ENCODE measurements around the gene UBE4B. TPM values are rescaled to one million over a fixed set of nuclear protein-coding genes. Genes with fewer than 3 reads are reported as not detected.
A peak's percentile ranks its signal among the peaks of the same experiment; 100 is the strongest.

The UBE4B gene
- total RNA-seq, 1 donor: 73.1 TPM

DNA sequence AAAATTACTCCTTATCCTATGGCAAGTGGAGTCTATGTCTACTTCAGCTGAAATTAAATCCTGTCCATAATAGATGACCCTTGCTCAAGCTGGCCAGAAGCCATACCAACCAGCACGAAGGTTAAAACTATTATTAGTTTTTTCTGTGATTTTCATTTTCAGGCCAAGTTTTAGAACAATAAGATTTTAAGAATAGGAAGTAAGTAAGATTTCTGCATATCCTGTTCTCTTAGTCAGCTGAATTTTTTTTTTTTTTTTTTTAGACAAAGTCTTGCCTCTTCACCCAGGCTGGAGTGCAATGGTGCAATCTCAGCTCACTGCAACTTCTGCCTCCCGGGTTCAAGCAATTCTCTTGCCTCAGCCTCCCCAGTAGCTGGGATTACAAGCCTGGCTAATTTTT is 41.8 kb upstream of the UBE4B start:
- Histone ChIP-seq H2AFZ (ENCODE audit: low read length) (no peak overlapping the region), H3K36me3 (ENCODE audit: insufficient read depth, low read length) (no peaks in the 10 kb centered on the region), H3K79me2 (ENCODE audit: insufficient read depth, low read length) (no peaks in the 10 kb centered on the region), H3K4me2 (ENCODE audit: insufficient read depth, low read length) (no peak overlapping the region), H3K4me3 (ENCODE audit: insufficient read depth, low read length) (no peak overlapping the region), H4K20me1 (ENCODE audit: insufficient read depth, low read length) (no peaks in the 10 kb centered on the region), H3K9me3 (ENCODE audit: low read depth, low read length) (no peaks in the 10 kb centered on the region), H3K27me3 (ENCODE audit: insufficient read depth, low read length) (no peaks in the 10 kb centered on the region), H3K27ac (ENCODE audit: low read depth, low read length) (no peak overlapping the region), H3K4me1 (ENCODE audit: insufficient read depth, low read length) (no peaks in the 10 kb centered on the region)
- DNase-seq (ENCODE audit: insufficient read length, low spot score, missing footprints): no peak
- TF ChIP-seq, protein P1, sequence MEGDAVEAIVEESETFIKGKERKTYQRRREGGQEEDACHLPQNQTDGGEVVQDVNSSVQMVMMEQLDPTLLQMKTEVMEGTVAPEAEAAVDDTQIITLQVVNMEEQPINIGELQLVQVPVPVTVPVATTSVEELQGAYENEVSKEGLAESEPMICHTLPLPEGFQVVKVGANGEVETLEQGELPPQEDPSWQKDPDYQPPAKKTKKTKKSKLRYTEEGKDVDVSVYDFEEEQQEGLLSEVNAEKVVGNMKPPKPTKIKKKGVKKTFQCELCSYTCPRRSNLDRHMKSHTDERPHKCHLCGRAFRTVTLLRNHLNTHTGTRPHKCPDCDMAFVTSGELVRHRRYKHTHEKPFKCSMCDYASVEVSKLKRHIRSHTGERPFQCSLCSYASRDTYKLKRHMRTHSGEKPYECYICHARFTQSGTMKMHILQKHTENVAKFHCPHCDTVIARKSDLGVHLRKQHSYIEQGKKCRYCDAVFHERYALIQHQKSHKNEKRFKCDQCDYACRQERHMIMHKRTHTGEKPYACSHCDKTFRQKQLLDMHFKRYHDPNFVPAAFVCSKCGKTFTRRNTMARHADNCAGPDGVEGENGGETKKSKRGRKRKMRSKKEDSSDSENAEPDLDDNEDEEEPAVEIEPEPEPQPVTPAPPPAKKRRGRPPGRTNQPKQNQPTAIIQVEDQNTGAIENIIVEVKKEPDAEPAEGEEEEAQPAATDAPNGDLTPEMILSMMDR (IDR thresholded peaks at IDR 0.05; ENCODE audit: extremely low read depth, low read depth, low read length): no peak

DNA sequence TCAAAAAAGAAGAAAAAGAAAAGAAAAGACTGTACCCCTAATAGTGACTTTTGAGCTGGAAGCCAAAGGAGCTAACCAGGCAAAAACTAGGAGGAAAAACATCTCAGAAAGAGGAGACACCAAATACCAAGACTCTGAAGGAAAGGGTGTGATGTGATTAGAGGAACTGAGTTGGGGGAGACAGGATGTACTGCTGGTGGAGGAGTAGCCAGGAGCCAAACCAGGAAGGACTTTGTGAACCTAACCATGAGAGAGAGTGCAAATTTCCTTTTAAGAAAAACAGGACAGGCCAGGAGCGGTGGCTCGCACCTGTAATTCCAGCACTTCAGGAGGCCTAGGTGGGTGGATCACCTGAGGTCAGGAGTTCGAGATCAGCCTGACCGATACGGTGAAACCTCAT is 39.8 kb upstream of the UBE4B start:
- no peak overlapping the region for H2AFZ ChIP-seq (ENCODE audit: low read length)
- H3K4me2 ChIP-seq (ENCODE audit: insufficient read depth, low read length): no peak overlapping the region
- H4K20me1 ChIP-seq (ENCODE audit: insufficient read depth, low read length): no peaks in the 10 kb centered on the region
- no peaks in the 10 kb centered on the region for H3K9me3 ChIP-seq (ENCODE audit: low read depth, low read length)
- DNase-seq (ENCODE audit: insufficient read length, low spot score, missing footprints): no peak
- H3K4me1 ChIP-seq (ENCODE audit: insufficient read depth, low read length): no peaks in the 10 kb centered on the region
- H3K36me3 ChIP-seq (ENCODE audit: insufficient read depth, low read length): no peaks in the 10 kb centered on the region
- peaks cover 14% of the 10 kb centered on the region for H3K27me3 ChIP-seq (ENCODE audit: insufficient read depth, low read length)
- H3K79me2 ChIP-seq (ENCODE audit: insufficient read depth, low read length): no peaks in the 10 kb centered on the region
- TF ChIP-seq, protein P1 (IDR thresholded peaks at IDR 0.05; ENCODE audit: extremely low read depth, low read depth, low read length): no peak
- H3K4me3 ChIP-seq (ENCODE audit: insufficient read depth, low read length): no peak overlapping the region
- no peak overlapping the region for H3K27ac ChIP-seq (ENCODE audit: low read depth, low read length)

DNA sequence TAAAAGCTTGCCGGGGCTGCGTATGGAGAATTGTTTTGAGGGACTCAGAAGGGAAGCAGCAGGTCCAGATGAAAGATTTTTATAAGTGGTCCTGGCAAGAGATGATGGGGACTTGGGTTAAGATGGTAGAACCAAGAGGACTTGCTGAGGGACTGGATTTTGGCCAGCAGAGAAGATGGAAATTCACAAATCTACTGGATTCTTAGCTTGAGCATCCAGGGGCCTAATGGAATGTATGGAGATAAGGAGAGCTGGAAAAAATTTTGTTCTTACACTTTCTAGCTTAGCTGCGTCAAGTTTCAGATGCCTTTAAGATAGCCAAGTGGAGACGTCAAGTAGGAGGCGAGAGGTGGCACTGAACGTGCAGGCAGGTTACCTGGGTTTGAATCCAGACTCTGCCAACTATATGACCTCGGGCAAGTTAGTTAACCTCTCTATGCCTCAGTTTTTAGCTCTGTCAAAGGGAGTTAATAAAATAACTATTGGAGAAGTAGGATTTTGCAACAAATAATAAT is 39.1 kb upstream of the UBE4B start:
- Histone ChIP-seq H2AFZ (ENCODE audit: low read length) (no peak overlapping the region), H3K36me3 (ENCODE audit: insufficient read depth, low read length) (no peaks in the 10 kb centered on the region), H3K27ac (ENCODE audit: low read depth, low read length) (no peak overlapping the region), H3K4me3 (ENCODE audit: insufficient read depth, low read length) (no peak overlapping the region), H3K9me3 (ENCODE audit: low read depth, low read length) (no peaks in the 10 kb centered on the region), H3K4me2 (ENCODE audit: insufficient read depth, low read length) (no peak overlapping the region), H3K27me3 (ENCODE audit: insufficient read depth, low read length) (peaks cover 21% of the 10 kb centered on the region), H3K79me2 (ENCODE audit: insufficient read depth, low read length) (no peaks in the 10 kb centered on the region), H3K4me1 (ENCODE audit: insufficient read depth, low read length) (no peaks in the 10 kb centered on the region), H4K20me1 (ENCODE audit: insufficient read depth, low read length) (no peaks in the 10 kb centered on the region)
- no peak for DNase-seq (ENCODE audit: insufficient read length, low spot score, missing footprints)
- TF ChIP-seq, protein P1 (IDR thresholded peaks at IDR 0.05; ENCODE audit: extremely low read depth, low read depth, low read length): no peak

DNA sequence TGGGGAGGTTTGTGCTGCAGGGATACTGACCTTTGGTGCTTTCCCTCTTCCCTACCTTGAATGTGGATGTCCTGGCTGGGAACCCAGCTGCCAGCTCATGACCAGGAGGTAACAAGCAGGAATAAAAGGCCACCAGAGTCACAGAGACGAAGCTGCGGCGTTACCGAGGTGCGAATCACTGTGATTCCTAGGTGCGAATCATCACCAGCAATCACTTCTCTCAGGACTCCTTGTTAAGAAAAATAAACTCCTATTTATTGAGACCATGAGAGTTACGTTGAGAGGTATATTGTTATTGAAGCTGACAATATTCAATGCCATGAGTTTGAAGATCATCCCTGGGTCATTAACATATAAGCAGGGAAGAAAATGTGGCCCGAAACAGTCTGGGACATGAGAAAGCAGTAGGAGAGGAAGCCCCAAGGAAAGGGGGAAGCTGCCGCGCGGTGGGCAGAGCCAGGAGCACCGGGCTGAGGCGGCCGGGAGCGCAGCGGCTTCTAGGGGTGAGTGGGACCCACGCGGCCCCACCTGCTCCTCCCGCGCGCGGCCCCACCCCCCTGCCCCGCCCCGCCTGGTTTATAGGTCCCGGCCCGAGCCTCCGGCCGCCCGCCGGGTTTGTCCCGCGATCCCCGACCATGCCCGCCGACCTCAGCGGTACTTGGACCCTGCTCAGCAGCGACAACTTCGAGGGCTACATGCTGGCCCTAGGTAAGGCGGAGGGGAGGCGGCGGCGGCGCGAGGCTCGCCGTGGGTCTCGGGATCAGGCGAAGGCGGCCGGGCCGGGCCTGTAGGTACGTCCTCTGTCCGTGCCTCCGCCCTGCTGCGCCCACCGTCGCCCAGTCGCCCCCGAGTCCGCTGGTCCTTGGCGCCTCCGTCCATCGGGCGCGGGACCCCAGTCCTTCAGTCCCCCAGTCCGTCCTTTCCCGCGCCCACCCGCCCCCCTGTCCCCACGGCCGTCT is 35.9 kb upstream of the UBE4B start, which contains the start of gene RBP7:
TSS of gene RBP7 (plus strand) at position 605 of the 959 bp plus-strand sequence. CDS start at position 636, 31 bp downstream.
- no peaks in the 10 kb centered on the region for H3K4me1 ChIP-seq (ENCODE audit: insufficient read depth, low read length)
- peak within 1 kb of the TSS; percentile 69 for H3K4me2 ChIP-seq (ENCODE audit: insufficient read depth, low read length)

More for the DNA sequence above, 35.9 kb upstream of the UBE4B start, which contains the start of gene RBP7:
- no peak within 1 kb of the TSS for H3K27ac ChIP-seq (ENCODE audit: low read depth, low read length)
- no peak within 1 kb of the TSS for H2AFZ ChIP-seq (ENCODE audit: low read length)
- no peaks in the 10 kb centered on the region for H3K36me3 ChIP-seq (ENCODE audit: insufficient read depth, low read length)
- DNase-seq (ENCODE audit: insufficient read length, low spot score, missing footprints): peak; percentile 69
- H3K9me3 ChIP-seq (ENCODE audit: low read depth, low read length): no peaks in the 10 kb centered on the region
- H3K4me3 ChIP-seq (ENCODE audit: insufficient read depth, low read length): peak within 1 kb of the TSS; percentile 53
- H4K20me1 ChIP-seq (ENCODE audit: insufficient read depth, low read length): no peaks in the 10 kb centered on the region
- TF ChIP-seq, protein P1 (IDR thresholded peaks at IDR 0.05; ENCODE audit: extremely low read depth, low read depth, low read length): no peak
- no peaks in the 10 kb centered on the region for H3K79me2 ChIP-seq (ENCODE audit: insufficient read depth, low read length)
- peaks cover 25% of the 10 kb centered on the region for H3K27me3 ChIP-seq (ENCODE audit: insufficient read depth, low read length)

All from osteoblast (primary cell).